Smooth muscle cell of bladder (primary cell): ENCODE measurements around the gene SERPINB7. TPM values are rescaled to one million over a fixed set of nuclear protein-coding genes. Genes with fewer than 3 reads are reported as not detected.

Experiments
- total RNA-seq: library from RNA; depleted of rRNA; stranded (reverse); fragments of >200 nt; gene quantifications from 2 replicates; pipeline ENCODE4 v1.2.3, GENCODE V29; 2014

The SERPINB7 gene, protein sequence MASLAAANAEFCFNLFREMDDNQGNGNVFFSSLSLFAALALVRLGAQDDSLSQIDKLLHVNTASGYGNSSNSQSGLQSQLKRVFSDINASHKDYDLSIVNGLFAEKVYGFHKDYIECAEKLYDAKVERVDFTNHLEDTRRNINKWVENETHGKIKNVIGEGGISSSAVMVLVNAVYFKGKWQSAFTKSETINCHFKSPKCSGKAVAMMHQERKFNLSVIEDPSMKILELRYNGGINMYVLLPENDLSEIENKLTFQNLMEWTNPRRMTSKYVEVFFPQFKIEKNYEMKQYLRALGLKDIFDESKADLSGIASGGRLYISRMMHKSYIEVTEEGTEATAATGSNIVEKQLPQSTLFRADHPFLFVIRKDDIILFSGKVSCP
- total RNA-seq, result 1.4 and 4.1 TPM in 2 replicates

GRCh38 chr18:63775166-63775730, at the start of gene SERPINB7:
Gene SERPINB7 (plus strand): TSS chr18:63775418. CDS start chr18:63782373, 6,955 bp downstream.

Other genes starting within 250 kb of the SERPINB7 start
- gene SERPINB12, start 233.0 kb upstream of the SERPINB7 start, total RNA-seq, result not detected in 2 replicates
- not detected in 2 replicates for gene SERPINB13, start 188.1 kb upstream of the SERPINB7 start, total RNA-seq
- 0.14 and 0.46 TPM in 2 replicates for gene SERPINB4, start 131.2 kb upstream of the SERPINB7 start, total RNA-seq
- 0.28 TPM in 1 of 2 replicates, not detected in the other for gene SERPINB3, start 113.5 kb upstream of the SERPINB7 start, total RNA-seq
- gene SERPINB11, start 72.5 kb upstream of the SERPINB7 start, total RNA-seq, result not detected in 2 replicates
- gene SERPINB2, start 112.3 kb downstream of the SERPINB7 start, total RNA-seq, result 0.74 and 1.00 TPM in 2 replicates
- not detected in 2 replicates for gene SERPINB10, start 132.5 kb downstream of the SERPINB7 start, total RNA-seq
- gene HMSD, start 173.9 kb downstream of the SERPINB7 start, total RNA-seq, result under 0.01 TPM in 2 replicates
- gene SERPINB8, start 194.7 kb downstream of the SERPINB7 start, total RNA-seq, result 8.7 and 9.1 TPM in 2 replicates